Kasumi-1 (cell line): ENCODE measurements around the gene PROS1.
"Not testable (repeated sequence)": the region's sequence is repeated elsewhere in the genome, so short reads cannot be mapped to it uniquely, and the experiment has no call there.

Experiments used
- DNase-seq, 2 experiments: peaks; one replicate each; lab custom pipeline; 2025; lab: John Stamatoyannopoulos, UW

The PROS1 gene

GRCh38 chr3:93969443-93969842 is 4.3 kb downstream of the PROS1 start:
- no peak for DNase-seq

DNA sequence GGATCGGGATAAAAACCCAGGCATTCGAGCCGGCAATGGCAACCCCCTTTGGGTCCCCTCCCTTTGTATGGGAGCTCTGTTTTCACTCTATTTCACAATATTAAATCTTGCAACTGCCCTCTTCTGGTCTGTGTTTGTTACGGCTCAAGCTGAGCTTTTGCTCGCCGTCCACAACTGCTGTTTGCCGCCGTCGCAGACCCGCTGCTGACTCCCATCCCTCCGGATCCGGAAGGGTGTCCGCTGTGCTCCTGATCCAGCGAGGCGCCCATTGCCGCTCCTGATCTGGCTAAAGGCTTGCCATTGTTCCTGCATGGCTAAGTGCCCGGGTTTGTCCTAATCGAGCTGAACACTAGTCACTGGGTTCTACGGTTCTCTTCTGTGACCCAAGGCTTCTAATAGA is 8.6 kb downstream of the PROS1 start:
- DNase-seq = not testable (repeated sequence)

DNA sequence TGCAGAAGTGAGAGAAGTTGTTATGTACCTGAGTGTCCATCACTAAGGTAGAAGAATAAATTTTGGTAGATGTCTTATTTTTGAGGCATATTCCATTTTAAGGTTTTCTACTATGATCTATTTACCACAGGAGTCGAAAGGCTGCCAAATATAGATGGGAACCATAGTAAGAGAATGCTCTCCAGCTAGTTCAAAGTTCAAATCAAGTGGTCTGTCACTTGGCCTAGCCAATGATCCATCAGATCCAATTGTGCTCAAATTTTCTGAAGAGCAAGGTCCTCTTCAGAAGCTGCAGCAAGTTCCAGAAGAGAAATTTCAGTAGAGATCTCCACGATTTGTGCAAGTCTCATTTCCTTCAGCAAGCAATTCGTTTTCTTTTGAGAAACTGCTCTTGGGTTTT is 10.9 kb downstream of the PROS1 start:
- DNase-seq = no peak

DNA sequence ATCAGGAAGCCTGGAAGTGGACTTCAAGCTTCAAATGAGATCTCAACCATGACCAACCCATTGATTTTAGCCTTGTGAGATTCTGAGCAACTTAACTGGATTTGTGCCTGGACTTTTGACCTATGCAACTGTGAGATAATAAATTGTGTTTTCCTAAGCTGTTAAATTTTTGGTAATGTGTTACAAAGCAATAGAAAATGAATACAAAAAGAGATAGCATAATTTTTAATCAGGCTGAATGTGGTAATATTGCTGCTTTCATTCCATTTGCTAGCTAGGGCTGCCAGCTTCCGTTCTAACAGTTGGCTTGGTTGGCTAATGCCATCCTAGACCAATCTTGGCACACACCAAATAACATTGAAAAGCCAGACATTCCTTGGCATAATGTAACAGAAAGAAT is 12.2 kb downstream of the PROS1 start:
- DNase-seq = no peak

DNA sequence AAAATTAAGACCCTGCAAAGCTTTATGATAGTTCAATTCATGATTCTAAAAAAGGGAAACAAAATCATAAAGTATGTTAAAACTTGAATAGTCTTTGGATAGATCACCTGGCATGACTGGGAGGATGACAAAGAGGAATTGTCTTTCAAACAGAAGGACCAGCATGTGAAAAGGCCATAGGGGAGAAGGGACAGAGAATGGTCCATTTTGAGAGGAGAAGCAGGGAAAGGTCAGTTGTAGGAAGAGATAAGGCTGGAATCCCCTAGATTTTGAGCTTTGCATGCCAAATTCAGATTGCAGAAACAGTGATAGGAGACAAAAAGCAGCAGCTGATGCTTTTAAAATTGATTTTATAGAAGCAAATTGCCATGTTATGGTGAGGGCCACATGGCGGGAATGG is 12.7 kb downstream of the PROS1 start:
- no peak for DNase-seq

DNA sequence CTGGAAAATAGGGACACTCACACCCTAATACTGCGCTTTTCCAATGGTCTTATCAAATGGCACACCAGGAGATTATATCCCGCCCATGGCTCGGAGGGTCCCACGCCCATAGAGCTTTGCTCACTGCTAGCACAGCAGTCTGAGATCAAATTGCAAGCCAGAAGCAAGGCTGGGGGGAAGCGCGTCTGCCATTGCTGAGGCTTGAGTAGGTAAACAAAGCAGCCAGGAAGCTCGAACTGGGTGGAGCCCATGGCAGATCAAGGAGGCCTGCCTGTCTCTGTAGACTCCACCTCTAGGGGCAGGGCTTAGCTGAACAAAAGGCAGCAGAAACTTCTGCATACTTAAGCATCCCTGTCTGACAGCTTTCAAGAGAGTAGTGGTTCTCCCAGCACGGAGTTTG is 23.7 kb downstream of the PROS1 start:
- not testable (repeated sequence) for DNase-seq

DNA sequence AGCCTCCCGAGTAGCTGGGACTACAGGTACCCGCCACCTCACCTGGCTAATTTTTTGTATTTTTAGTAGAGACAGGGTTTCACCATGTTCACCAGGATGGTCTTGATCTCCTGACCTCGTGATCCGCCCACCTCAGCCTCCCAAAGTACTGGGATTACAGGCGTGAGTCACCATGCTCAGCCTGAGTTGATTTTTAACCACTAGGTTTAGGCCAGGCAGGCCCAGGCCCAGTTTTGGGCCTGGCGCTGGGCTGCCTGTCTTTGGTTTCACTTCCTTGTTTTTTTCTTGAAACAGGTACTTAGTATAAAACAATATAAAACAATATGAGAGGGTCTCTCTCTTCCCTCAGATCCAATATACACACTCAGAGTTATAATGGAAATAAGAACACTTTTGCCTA is 36.2 kb downstream of the PROS1 start:
- not testable (repeated sequence) for DNase-seq

- no peak for DNase-seq
Measured at GRCh38 chr3:93936549-93936948, 37.1 kb downstream of the PROS1 start.

DNA sequence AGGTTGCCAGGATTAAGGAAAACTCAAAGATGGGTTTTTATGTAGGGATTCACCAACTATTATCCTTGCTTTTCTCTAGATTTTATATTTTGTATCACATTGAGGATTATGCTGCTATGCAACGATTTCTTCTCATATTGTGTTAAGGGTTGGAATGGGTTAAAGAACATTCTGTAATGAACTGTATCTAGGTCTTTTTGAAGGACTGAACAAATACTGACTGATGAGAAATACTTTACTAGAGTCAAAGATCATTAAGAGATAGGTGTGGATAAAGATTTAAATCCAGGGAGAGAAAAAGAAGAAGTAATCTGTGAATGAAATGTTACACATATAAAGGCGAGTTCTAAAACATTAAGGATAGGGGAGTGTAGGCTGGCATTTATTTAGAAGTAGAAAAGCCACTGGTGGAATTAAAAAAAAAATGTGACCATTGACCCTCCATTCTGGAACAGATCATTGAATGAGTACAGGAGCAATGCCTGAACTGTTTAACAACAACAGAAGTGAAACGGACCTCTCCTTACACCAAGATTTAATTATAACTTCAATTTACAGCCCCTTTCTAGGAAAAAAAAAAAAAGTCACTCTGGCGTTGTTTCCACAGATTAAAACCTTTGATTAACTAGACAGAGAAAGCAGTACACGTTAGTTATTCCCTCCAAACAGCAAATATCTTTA is 39.2 kb downstream of the PROS1 start:
- DNase-seq = no peak

GRCh38 chr3:93931597-93932229 is 42.0 kb downstream of the PROS1 start:
- no peak for DNase-seq

- no peak for DNase-seq
Measured at GRCh38 chr3:93930041-93930440, 43.7 kb downstream of the PROS1 start.

GRCh38 chr3:93926789-93927188 is 46.9 kb downstream of the PROS1 start:
- DNase-seq = no peak

- DNase-seq = no peak
Measured at GRCh38 chr3:93924491-93924890, 49.2 kb downstream of the PROS1 start.

- no peak for DNase-seq
Measured at GRCh38 chr3:93923006-93923405, 50.7 kb downstream of the PROS1 start.

DNA sequence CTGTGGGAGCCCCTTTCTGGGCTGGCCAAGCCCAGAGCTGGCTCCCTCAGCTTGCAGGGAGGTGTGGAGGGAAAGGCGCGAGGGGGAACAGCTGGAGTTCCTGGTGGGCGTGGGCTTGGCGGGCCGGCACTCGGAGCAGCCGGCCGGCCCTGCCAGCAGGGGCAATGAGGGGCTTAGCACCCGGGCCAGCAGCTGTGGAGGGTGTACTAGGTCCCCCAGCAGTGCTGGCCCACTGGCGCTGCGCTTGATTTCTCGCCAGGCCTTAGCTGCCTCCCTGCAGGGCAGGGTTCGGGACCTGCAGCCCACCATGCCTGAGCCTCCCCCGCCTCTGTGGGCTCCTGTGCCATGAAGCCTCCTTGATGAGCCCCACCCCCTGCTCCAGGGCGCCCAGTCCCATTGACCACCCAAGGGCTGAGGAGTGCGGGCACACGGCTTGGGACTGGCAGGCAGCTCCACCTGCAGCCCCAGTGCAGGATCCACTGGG is 56.1 kb downstream of the PROS1 start:
- not testable (repeated sequence) for DNase-seq

DNA sequence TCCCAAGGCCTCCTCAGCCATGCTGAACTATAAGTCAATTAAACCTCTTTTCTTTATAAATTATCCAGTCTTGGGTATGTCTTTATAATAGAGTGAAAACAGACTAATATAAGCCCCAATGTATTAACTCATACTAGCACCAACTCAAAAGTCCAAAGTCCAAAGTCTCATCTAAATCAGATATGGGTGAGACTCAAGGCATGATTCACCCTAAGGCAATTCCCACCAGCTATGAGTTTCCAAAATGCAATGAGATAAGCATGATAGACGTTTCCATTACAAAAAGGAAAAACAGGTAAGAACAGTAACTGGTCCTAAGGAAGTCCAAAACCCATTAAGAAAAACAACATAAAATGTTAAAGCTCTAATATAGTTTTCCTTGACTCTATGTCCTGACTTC is 60.1 kb downstream of the PROS1 start:
- not testable (repeated sequence) for DNase-seq

DNA sequence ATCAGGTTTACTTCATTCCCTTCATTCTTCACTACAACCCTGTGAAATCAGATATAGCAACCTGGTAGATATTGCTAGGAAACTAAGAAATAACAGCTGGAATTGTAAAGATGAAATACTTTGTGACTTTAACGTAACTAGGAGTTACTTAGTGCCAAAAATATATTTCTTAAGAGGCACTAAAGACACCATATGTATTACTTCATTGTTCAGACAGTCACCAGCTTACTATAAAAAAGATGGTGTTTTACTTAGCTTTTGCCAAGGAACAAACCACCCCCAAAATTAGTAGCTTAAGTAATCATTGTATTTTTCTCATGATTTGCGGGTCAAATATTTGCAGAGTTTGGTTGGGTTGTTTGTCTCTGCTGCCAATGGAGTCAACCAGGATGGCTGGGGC is 62.5 kb downstream of the PROS1 start:
- no peak for DNase-seq

DNA sequence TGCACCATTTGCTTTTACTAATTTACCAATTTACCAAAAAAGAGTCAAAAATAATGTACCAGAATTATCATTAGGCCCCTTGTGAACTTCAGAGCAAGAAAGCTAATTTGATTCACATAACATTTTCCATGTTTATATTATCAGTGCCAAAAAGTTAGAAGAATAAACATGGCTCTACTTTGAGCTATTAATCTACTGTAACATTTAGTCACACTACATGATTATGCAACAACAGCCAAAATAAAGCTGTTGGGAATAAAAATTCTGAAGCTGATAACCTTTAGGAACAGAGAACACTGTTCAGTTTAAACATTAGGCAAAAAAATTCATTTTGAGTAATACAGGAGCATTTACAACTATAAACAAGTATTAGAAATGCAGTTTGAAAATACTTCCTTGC is 63.6 kb downstream of the PROS1 start:
- DNase-seq = no peak

- DNase-seq = no peak
Measured at GRCh38 chr3:93907132-93907531, 66.6 kb downstream of the PROS1 start.

DNA sequence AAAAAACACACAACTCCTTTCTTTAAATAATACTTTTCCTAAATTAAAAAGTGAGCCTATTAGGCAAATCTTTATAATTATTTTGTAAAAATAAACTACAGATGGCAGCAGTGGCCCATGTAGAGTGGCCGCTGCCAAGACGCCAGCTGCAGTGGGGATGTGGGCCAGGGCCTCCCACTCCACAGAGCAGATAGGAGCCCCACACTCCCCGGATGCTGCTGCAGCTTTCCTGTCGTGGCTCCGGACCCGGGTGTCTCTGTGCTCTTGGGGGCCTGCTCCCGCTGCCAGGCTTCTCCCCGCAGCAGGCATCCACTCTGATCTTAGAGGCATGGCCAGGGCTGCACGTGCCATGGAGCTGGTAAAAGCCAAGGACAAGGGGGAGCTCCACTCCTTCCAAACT is 67.5 kb downstream of the PROS1 start:
- no peak for DNase-seq

GRCh38 chr3:93904568-93904967 is 69.1 kb downstream of the PROS1 start:
- no peak for DNase-seq

DNA sequence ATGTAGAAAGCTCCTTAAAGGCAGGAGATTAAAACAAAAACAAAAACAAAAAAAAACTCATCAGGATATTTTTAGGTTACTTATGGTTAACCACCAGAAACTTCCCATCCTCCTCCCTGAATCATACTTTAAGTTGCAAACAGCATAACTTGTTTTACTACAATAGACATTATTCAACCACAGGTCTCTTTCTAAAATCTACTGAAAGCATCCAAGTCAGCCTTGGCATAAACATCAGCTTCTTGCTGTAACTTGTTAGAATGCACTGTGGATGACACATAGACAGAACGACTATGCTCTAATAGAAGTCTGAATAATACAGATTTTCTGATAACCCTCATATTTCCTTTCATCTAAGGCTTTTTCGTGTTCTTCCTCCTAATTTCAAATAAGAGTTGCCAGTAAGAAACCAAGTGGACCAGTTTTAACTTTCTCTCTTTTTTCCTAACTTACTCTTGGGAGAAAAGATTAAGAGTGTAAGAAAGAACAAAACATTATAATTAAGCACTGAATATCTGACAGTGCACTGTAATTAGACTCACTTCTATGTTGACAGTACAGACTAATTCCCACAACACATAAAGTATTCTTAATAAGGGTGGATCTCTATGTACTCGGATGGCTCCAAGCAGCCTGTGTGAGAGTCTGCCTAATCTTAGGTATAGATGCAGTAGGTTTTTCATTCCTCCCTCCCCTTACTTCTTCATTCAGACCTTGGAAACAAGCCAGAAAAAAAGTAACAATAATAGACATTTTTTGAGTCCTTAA is 95.3 kb downstream of the PROS1 start:
- DNase-seq = not testable (repeated sequence)

- DNase-seq = not testable (repeated sequence)
Measured at GRCh38 chr3:93877427-93877826, 96.3 kb downstream of the PROS1 start.
